Hematopoietic multipotent progenitor cell treated with erythropoietin and hydrocortisone succinate and interleukin-3 and kit ligand, for 15 days (in vitro differentiated cells): ENCODE measurements around the gene RCE1.

ENCODE experiments used
- DNase-seq: peaks from one replicate; pipeline ENCODE4 v3.0.0-alpha.2; 2015; ENCODE audit warnings: low spot score

Gene RCE1

GRCh38 chr11:66844496-66845142, 1.4 kb downstream of the RCE1 start:
- DNase-seq, result no peak

GRCh38 chr11:66845143-66845875, 2.1 kb downstream of the RCE1 start:
- DNase-seq, result no peak

DNA sequence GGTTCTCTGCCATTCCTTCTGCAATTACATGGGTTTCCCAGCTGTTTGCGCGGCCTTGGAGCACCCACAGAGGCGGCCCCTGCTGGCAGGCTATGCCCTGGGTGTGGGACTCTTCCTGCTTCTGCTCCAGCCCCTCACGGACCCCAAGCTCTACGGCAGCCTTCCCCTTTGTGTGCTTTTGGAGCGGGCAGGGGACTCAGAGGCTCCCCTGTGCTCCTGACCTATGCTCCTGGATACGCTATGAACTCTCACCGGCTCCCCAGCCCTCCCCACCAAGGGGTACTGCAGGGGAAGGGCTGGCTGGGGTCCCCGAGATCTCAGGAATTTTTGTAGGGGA, 2.6 kb downstream of the RCE1 start:
- no peak for DNase-seq

DNA sequence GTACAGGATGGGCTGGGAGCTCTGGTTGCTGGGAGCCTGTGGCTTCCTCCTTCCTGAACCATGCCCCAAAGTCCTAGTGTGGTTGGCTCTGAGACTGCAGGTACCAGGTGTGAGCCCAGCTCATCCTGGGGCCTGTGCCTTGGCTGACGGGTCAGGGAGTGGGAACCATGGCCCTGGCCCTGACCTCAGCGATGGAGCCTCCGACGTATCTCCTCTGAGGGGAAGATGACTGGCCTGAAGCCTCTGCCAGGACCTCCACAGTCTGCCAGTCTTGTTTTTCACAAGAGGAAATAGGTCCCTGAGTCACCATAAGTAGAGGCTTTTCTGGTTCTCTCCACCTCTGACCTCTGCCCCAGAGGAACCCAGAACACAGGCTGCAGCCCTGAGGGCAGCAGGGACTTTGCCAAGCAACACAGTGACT, 3.4 kb downstream of the RCE1 start:
- DNase-seq, result no peak

DNA sequence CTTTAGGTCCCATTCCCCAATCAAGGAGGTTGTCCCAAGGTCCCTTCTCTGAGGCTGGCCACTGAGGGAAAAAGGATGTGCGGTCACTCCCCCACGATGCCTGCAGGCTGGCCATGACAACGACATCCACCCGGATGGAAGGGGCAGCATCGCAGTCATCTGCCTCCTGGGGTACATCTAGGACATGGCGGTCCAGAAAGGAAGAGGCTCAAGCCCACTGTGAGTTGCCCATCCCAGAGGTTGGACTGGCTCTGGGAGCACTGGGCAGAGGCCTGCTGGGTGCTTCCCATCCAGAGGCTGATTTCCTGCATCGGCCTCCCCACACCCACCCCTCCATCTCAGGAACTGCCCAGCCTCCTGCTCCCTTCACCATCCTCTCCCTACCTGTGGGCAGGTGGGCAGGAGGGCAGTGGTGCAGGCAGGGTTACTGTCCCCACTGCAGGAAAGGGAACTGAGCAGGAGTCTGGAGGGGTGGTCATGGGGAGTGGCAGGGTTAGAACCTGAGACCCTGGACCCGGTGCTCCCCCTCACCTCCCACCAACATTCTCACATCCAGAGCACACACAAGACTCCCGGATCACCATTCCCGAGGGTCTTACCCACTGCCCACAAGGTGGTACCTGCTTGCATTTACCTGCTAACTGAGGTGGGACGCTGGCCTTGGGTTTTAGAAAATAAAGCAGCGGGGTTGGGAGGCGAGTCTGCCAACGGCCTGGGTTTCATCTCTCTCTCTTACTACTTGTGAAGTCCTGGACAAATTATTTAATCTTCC, 4.4 kb downstream of the RCE1 start:
- no peak for DNase-seq

DNA sequence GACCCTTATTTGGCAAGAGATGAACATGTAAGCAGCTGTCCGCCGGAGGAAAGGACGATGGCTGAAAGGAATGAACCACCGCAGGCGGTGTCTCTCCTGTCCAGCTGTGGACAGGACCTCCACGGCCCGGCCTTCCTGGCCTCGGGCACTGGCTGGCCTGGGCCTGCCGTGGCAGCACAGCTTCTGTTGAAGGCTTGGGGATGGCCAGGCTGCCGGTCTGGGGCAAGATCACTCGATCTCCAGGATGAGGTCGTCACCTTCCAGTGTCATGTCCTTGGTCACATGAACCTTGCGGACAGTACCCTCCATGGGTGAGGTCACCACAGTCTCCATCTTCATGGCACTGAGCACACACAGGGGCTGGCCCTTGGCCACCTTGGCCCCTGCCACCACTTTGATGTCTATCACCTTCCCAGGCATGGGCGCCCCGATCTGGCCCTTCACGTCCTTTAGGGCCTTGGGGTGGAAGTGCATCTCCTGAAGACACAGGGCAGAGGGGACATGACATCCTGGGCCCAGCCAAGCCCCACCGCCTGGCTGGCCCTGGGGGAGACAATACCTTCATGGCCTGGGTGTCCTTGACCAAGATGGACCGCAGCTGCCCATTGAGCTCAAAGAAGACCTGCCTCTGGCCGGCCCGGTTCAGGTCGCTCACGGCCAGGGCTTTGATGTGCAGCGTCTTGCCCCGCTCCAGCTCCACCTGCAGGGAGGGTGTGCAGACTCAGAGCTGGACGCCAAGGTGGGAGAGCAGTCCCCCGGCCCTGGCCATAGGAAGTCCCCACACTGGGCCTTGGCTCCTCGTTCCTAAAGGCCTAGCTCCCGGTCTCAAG, 5.6 kb downstream of the RCE1 start:
- DNase-seq, result no peak

- no peak for DNase-seq
Observed at GRCh38 chr11:66849501-66850234, 6.4 kb downstream of the RCE1 start.

GRCh38 chr11:66850235-66850587, 7.0 kb downstream of the RCE1 start:
- no peak for DNase-seq

DNA sequence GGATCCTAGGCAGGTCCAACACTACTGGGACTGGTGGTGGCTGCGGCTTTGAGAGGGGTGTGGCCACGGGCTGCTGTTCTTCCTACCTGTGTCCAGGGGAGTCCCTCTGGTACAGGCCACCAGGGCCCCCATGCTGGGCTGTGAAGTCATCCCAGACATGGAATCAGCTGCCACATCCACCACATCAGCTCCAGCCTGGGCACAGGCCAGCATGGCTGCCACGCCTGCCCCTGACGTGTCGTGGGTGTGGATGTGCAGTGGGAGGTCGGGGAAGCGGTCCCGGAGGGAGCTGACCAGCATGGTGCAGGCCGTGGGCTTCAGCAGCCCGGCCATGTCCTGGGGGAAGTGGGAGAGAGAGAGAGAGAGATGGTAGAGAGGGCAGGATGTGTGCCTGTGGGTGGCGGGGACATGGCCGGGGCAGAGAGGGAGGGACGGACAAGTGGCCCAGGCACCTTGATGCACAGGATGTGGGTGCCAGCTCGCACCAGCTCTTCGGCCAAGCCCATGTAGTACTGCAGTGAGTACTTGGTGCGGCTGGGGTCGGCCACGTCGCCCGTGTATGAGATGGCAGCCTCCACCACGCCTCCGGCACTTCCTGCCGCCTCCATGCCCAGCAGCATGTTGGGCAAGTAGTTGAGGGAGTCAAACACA, 7.5 kb downstream of the RCE1 start:
- DNase-seq, result no peak

- DNase-seq, result no peak
Observed at GRCh38 chr11:66851239-66851596, 8.0 kb downstream of the RCE1 start.

GRCh38 chr11:66851698-66852465, 8.6 kb downstream of the RCE1 start:
- DNase-seq, result no peak

GRCh38 chr11:66852466-66853241, 9.4 kb downstream of the RCE1 start:
- no peak for DNase-seq

DNA sequence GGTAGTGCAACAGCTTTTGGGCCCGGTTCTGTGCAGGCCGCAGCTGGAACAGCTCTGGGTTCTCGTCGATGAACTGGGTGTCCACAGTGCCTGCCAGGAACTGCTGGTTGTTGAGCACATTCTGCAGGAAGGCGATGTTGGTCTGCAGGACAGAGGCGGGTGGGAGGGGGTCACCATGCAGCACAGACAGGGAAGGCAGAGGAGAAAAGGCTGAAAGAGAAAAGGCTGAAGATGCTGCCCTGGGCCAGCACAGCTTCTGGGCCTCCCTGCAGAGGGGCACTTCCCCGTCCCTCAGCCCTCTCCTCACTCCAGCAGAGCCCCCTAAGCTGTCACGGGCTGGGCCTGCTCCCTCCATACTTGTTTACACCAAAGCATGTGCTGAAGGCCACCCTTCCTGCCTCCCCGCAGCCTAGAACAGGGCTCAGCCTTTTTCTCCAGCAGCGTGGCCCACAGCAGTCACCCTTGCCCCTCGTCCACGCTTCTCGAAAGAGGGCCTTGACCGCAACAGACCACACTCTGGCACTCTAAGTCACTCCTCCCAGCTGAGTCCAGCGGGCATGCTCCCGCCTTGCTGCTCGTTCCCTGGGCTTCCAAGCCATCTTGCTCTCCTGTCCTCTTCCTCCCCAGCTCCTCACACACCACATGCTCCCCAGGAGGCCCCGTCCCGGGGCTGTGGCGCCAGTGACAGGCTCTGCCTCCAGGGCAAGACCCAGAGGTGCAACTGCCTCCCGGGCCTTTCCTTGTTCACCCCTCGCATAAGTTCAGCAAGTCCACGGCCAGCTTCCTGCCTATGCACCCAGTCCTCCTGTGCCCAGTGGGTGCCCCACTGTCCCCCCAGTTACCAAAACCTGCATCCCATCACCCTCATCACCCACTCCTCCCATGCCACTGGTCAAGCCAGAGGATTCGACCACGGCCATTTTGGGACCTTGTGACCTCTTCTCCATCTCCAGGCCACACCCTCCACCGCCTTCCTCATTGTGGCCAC, 10.3 kb downstream of the RCE1 start:
- DNase-seq, result no peak

- DNase-seq, result no peak
Observed at GRCh38 chr11:66854231-66854661, 11.0 kb downstream of the RCE1 start.

- no peak for DNase-seq
Observed at GRCh38 chr11:66854729-66855211, 11.5 kb downstream of the RCE1 start.

DNA sequence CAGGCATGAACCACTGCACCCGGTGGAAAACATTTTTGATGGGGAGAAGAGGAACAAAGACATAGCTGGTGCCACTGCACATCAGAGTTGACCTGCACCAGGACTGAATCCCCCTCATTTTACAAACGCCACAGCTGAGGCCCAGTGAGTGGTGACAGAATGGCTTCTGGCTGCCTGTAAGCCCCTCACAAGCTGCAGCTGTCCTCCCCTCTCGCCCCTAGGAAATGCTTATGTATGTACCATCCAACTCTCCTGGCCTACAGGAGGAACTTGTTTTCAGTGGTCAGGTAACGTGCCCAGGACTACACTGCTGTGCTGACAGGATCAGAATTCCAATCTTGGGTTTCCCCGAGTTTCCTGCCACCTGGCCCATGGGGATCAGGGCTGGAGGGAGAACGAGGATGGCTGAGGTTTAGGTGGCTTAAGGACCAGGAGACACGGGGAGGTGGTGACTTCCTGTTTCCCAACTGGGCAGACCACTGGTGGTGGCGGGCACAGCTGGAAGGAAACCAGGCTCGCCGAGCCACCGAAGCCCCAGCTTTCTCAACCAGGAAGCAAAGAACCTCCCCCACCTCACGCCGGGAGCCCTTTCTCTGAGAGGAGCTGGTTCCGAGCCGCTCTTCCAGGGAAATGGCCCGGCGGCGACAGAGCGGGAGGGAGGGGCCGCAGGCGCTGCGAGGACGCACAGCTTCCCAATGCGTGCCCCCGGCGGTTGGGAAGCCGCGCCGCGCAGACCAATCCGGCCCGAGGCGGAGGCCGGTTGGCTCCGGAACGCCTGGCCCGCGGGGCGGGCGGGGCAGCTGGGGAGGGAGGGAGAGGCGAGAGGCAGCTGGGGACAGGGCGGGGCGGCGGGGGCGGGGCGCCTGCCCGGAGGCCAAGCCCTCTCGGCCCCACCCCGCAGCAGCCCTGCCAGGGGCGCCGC, 12.6 kb downstream of the RCE1 start:
- peak; percentile 89 for DNase-seq
